NCI-H460 (cell line): ENCODE results near the gene PIGU. TPM values are rescaled to one million over a fixed set of nuclear protein-coding genes. Genes with fewer than 3 reads are reported as not detected.
A peak's percentile ranks its signal among the peaks of the same experiment; 100 is the strongest.

Source experiments
- DNase-seq: peaks from one replicate; pipeline ENCODE4 v3.0.0-alpha.2; 2016; ENCODE audit warnings: low read depth; ENCODE audit errors: extremely low read depth
- total RNA-seq: library from RNA; depleted of rRNA; stranded (reverse); fragments of >200 nt; shearing (Covaris generic); gene quantifications from 2 replicates; pipeline ENCODE4 v1.2.3, GENCODE V29; 2014

PIGU gene
- total RNA-seq, 1 experiment from 2014 or later = 34.9 TPM

- no peak for DNase-seq
These were observed 96.6 kb downstream of the PIGU start for GRCh38 chr20:34579979-34580940.

- peak; percentile 63 for DNase-seq
These were observed 97.5 kb downstream of the PIGU start for GRCh38 chr20:34579191-34579978.

DNA sequence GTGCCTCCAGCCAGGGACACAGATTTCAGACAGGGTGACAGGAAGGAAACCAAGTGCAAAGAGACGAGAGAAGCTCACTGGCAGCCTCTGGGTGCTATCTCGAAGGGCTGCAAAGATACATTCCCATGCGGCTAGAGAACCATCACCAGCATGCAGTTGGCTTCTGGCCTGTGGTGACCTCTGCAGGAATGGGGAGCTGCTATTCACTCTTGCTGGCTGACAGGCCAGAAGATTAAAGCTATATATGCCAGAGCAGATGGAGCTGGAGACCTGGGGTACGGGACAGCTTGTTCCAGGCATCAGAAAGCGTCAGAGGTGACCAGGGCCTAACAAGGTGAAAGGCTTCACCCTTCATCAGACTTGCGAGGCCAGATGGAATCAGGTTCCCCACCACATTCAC, 98.4 kb downstream of the PIGU start:
- no peak for DNase-seq

DNA sequence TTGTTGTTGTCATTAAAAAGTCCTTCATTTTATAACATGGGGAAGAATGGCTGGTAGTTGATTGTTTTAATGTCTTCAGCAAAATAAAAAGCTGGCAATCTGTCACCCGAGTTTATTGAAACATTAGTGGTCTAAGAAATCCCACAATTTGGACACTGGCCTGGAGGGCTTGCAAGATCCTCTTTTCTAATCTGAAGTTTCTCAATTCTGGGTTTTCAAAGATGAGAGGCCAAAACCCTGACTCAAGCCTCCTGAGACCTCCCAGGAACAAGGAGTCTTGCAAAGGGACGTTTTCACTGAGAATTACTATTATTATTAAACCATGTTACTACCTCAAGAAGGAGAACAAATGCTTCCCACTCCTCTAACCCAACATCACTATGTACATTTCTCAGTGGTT, 98.9 kb downstream of the PIGU start:
- DNase-seq = no peak

DNA sequence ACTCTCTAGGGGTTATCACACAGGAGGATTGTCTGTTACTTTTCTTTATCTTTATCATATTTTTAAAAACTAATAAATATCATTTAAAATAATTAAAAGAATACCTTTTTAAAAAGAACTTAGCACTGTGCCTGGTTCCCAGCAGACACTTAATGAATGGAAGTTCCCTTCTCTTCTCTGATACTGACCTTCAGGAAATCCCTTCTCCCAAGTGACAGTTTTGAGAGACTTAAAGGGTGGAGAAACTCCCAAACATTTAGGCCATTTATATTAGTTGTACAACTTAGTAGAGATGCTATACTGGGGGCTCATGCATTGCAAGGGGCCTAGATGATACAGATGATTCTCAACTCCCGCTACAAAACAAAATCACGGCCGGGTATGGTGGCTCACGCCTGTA, 99.8 kb downstream of the PIGU start:
- DNase-seq = no peak

DNA sequence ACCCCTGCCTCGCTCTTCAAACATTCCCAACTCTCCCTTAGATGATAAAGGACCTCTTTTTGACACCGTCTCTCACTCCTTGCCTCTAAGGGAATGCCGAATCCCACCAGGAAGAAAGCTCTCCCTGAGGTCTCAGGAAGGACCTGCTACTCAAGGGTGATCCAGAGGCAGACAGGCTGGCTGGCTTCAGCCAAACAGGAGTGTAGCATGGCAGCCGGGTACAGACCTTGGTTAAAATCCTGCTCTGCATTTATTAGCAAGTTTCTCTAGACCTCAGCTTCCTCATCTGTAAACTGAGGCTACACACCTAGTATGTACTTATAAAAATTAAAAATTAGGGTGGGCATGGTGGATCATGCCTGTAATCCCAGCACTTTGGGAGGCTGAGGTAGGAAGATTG, 101.1 kb downstream of the PIGU start:
- DNase-seq = no peak

DNA sequence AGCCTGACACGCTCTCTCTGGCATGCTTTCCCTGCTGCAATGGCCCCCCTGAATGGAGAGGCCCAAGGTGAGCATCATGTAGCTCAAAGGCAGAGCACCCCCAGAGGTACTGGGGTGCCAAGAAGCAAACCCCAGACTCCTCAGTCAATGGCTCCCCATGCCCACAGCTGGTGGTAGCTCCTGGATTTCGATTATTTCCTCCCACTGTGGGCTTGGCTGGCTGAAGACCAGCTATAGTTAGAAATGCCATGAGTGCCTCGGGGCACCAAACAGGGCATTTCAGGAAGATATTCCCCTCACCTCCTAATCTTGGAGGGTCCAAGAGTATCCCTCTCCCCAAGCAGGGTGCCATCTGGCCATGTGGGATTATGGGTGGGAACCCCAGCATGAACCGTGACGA, 101.6 kb downstream of the PIGU start:
- no peak for DNase-seq

DNA sequence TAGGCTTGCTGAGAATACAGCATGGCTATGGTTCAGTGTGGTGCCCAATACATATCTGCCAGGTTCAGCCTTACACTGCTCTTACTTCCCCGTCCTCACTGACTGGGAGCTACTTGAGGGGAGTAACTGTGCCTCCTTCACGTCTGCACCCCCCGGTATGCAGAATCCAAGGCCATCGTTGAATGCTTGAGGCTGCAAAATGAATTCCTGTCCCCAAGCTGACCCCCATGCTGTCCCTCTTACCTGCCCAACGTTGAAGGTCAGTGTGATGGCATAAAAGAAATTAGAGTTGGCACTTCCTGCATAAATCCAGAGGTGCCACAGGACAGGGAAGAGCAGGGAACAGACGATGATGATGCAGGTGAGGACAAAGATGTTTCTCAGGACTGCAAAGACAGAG, 102.0 kb downstream of the PIGU start:
- DNase-seq = no peak

DNA sequence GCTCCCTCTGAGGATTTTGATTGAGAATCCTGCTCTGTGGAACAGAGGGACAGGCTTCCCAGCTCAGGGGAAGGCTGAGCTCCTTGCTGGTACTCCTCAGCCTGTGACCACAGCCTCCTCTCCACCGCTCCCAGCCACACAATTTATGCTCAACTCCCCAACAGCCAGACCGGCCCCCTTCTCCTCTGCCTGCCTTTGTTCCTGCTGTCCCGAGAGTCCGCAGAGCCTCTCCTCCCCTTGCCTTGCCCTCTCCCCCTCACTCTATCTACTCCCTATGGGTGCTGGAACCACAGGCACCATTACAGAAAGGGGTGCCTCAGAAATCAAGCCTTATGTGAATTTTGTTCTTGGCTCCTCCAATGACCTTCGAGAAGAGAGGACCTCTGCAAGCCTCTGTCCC, 102.5 kb downstream of the PIGU start:
- DNase-seq = no peak

- no peak for DNase-seq
These were observed 103.2 kb downstream of the PIGU start for GRCh38 chr20:34573541-34574300.

DNA sequence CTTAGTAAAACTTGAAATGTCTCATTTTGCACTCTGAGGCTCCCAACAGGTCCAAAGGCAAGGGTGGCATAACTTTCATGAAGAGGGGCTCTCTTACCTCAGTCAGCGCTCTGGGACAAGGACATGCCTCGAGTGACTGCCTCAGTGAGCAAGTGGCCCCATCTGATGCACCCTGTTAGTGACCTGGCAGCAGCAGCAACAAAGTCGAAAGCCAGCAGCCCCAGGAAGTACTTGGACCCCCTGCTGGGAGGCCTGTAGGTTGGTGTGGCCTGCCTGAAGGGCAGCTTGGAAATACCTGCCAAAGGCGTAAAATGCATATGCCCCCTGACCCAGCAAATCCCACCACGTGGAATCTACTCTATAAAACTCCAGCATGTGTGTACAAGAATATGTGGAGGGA, 105.1 kb downstream of the PIGU start:
- DNase-seq = no peak

DNA sequence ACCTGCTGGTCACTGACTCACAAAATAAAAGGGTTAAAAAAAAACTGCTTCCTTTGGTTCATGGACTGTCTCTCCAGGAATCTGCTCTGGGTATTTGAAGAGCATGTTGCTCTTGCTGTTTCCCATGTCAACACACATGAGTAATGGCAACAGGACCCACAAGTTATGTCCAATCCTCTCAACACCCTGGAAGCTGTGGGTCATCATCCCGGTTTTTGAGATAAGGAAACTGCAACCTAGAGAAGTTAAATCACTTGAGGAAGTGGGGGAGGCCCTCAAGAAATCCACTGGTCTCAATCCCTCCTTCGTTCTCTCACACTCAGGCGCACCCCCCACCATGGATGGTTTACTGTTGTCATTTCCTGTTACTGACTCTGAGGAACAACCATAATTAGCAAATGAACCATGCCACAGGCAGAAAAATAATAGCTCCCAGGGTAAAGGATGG, 106.0 kb downstream of the PIGU start:
- DNase-seq = no peak

- no peak for DNase-seq
These were observed 107.3 kb downstream of the PIGU start for GRCh38 chr20:34569598-34569997.

DNA sequence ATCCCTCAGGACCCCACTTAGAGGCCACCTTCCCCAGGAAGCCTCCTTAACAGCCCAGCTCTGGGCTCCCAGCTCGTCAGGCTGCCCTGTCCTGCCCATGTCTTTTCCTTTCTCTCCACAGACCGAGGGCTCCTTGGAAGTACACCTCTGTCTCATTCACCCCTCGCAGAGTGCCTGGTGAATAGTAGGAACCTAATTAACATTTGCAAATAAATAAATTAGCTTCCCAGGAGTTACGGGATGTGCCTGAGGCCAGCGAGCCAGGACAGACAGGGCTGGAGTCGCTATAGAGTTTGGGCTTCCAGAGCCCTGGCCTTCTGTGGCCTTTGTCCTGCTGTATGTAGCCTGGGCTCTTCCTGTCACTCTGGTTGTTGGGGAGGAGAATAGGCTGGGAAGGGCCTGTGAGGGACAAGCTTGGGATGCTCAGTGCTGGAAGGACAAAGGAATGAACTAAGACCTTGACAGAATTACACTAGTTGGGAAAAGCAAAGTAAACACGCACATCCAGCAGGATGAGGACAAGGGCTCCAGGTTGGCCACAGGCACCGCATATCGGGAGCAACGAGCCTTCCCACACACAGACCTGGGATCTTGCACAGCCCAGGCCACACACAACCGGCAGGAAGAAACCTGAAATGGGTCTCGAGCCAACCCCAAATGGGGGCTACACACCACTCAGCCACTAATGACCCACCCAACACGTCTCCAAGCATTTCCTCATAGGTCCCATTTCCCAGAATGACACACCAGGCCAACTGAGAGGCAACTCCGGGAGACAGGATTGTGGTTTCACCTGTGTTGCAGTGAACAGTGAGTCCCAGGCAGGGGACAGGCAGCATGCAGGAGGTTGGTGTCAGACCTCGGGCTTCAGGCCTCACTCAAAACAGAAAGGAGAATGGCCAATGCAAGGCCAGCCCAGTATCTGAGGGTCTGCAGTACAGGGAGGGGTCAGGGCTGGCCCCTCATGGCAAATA, 108.7 kb downstream of the PIGU start:
- no peak for DNase-seq

DNA sequence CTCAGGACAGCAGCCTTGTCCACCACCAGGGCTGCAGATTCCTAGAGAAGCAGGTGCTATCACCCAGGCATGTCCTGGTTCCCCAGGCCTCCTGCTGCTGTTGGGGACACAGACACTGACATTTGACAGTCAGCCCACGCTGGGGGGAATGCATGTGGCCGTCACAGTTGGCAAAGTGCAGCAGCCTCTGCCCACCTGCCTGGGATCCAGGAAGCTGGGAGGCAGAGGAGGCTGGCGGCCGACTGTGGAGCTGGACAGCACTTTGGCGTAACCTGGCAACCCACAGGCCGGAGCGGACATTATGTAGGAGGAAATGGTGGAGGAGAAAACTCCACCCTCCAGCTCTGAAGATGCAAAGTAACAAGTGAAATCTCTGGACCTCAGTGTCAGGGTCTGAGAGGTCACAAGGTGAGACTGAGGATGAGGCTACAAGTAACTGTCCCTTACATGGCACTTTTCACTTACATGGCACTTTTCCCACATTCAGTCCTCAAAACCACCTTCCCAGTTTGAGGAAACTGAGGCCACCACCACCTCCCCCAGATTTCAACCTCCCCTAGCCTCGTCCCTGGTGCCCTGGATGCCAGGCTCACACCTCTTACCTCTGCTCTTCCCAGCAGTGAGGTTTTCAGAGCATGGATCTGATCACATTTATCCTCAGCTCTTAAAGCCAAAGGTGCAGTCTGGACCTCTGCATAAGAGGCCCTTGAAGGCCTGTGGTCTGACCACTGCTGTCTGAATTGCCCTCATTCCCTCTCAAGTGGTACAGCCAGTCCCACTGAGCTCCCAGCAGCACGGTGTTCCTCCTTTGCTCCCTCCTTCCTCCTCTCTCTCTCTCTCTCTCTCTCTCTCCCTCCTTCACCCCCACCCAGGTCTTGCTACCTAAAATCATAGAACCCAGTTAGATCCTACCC, 109.7 kb downstream of the PIGU start:
- no peak for DNase-seq

DNA sequence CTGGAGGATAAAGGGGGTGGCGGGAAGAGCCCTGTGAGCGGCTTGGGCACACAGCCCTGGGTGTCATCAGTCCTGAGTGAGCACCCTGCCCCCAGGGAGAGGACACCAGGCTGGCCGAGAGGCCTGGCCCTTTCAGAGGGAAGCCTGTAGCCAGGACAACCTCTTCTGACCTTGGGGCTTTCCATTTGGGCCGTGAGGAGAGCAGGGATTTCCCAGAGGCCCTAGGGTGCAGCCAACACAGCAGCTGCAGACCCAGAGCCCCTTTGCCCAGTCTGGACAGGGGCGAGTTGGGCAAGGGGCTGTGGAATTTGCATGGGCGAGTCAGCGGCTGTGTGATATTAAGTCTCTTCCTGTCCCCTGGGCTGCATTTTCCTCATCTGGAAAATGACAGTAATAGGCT, 112.1 kb downstream of the PIGU start:
- DNase-seq = no peak

DNA sequence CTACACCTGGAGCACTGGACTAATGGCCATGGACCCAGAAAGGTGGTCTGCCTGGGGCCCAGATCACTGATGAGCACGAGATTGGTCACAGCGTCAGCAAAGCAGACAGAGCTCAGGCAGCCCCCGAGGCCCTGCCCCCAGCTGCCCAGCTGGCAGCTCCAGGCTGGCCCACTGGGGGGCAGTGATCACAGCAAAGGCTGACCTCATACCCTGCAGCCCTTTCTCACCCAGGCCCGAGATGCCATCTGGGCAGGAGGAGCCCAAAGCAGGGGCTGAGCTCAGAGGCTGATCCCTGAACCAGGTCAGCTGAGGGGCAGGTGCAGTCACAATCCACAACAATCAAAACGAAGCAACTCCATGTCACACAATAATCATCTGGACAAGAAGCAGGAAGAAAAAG, 114.3 kb downstream of the PIGU start:
- no peak for DNase-seq

DNA sequence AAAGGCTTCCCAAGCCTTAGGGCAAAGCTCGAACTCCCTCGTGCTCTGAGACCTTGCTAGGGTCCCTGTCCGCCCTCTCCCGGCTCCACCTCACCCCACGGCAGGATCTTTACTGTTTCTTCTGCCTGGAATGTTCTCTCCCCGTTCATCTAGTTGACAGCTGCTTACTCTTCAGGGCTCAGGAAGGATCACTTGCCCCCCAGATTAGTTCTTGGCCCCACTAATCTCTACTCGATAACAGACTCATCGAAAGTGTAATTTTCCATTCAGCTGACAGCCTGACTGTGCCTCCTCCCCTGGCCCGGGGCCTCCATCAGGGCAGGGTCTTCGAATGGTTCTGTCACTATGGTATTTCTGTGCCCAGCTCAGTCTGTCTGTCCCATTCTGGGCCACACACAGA, 115.2 kb downstream of the PIGU start:
- no peak for DNase-seq

DNA sequence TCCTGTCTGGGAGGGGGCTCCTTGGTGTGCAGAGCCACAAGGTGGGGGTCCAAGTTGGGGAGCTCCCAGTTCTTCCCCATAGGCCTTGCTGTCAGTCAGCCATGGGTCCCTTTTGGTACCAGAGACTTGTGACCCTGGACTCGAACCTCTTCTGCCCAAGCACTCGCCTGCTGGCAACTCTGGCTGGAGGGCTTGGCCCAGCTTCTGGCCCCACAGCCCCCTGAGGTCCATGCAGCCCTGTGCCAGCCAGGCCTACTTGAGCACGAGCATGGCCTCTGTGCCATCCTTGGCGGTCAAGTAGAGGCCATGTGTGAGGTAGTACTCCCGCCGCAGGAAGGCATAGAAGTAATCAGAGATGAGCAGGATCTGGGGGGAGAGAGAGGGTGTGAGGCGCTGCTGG, 116.3 kb downstream of the PIGU start:
- no peak for DNase-seq
